H1 (cell line): ENCODE data around the gene DCAF8. TPM values are rescaled to one million over a fixed set of nuclear protein-coding genes. Genes with fewer than 3 reads are reported as not detected.

Experiments used
- CHD1 ChIP-seq: IDR thresholded peaks from 2 replicates; pipeline ENCODE4 v1.6.1; 2012; ENCODE audit warnings: low read depth, low read length, improper control_type of control experiment
- CHD2 ChIP-seq: IDR thresholded peaks from 2 replicates; pipeline ENCODE4 v1.6.1; 2012; ENCODE audit warnings: low read length, improper control_type of control experiment
- JUND ChIP-seq: IDR thresholded peaks from 2 replicates; pipeline ENCODE4 v1.6.1; 2011; ENCODE audit warnings: mild to moderate bottlenecking, improper control_type of control experiment, low read length
- KDM1A ChIP-seq: fragments of 200-600, 300-600 bp; sonication (generic); IDR thresholded peaks from 2 replicates; pipeline ENCODE4 v1.7.1; 2016; ENCODE audit warnings: mild to moderate bottlenecking, low read length, borderline replicate concordance
- KDM5A ChIP-seq: fragments of 200-600 bp; IDR thresholded peaks from 2 replicates; pipeline ENCODE4 v1.7.1; 2012; ENCODE audit warnings: mild to moderate bottlenecking, low read length, inconsistent platforms, mixed read lengths
- SP4 ChIP-seq: IDR thresholded peaks from 2 replicates; pipeline ENCODE4 v1.6.1; 2012; ENCODE audit warnings: low read length, inconsistent platforms
- SUZ12 ChIP-seq: fragments of 200-600 bp; sonication (generic); IDR thresholded peaks from 2 replicates; pipeline ENCODE4 v1.6.1; 2012; ENCODE audit warnings: mild to moderate bottlenecking, inconsistent platforms, low read length, moderate library complexity, mixed read lengths
- TAF7 ChIP-seq: optimal IDR thresholded peaks from 2 replicates; pipeline ENCODE3; 2011; ENCODE audit warnings: low read depth, mild to moderate bottlenecking, inconsistent platforms, low read length, moderate library complexity, borderline replicate concordance
- YY1 ChIP-seq: IDR thresholded peaks from 2 replicates; pipeline ENCODE4 v1.6.1; 2011; ENCODE audit warnings: low read depth, mild to moderate bottlenecking, low read length
- polyA plus RNA-seq, 7 experiments: library from polyadenylated mRNA; depleted of rRNA in 3 of 7; stranded (reverse) in 5 of 7; unstranded in 2 of 7; fragments of >200 nt in 5 of 7; fragments of 200-250 nt in 2 of 7; gene quantifications; 1 replicate in 5 of 7; 2 replicates in 1 of 7; 4 replicates in 1 of 7; pipeline versions ENCODE4 v1.2.1 to v1.2.3, GENCODE V29; 2011 to 2013; ENCODE audit warnings: missing spikeins in 2 of 7, mixed read lengths in 2 of 7
- total RNA-seq: library from RNA; stranded (reverse); fragmentation: NEBNext Ultra II Directional; extraction: Animal tissue kit (Norgen Biotek cat#: 25700); gene quantifications from 2 replicates; pipeline ENCODE4 v1.2.1, GENCODE V29; 2021
- TF ChIP-seq, protein P1 (sequence below): fragments of 300-600 bp; sonication (generic); IDR thresholded peaks from 2 replicates; pipeline ENCODE4 v1.7.1; 2012; ENCODE audit warnings: low read length, moderate library complexity, mild to moderate bottlenecking, inconsistent platforms; ENCODE audit not compliant: insufficient replicate concordance

The DCAF8 gene
- total and polyA plus RNA-seq, 2 of the 8 experiments (the other 6 are each of a cell fraction or from before 2014, with no cell fraction given), result 68.2 to 110 TPM

DNA sequence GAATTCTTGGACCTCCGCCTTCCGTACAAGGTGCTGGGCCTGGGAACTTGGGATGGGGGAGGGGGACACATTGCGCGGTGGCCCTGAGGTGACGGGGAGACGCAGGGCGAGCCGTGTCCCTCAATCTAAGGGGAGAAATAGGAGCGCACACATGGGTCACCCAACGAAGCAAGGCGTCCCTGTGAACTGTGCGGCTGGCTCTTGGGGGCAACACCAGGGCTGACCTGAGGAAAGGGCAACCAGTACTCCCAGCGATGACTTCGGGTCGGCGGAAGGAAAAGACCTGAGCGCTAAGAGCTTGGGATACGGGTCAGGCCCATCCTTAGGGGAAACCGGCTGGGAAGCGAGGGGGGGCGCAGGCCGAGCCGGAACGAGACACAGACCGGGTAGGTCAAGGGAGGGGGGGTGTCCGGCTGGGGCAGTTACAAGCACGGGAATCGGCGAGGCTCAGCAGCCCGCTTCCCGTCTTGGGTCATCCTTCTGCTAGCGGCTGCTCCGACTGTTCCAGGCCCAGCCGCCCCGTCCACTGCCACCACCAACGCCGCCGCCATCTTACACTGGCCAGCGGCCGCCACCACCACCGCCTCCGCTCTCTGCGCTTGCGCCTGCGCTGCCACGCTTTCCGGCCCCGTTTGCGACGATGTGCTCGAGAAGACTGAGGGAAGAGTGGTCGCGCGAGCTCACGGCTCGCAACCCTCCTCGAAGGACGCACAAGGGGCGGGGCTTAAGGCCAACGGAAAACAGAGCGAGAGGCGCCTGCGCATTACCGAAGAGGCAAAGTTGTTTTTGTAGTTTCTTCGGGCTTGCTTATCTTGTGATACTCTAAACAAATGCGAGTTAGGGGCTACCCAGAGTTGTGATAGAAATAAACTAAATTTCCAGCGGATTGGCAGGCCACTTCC is at the start of gene DCAF8 (continued):
- TF ChIP-seq, protein P1, sequence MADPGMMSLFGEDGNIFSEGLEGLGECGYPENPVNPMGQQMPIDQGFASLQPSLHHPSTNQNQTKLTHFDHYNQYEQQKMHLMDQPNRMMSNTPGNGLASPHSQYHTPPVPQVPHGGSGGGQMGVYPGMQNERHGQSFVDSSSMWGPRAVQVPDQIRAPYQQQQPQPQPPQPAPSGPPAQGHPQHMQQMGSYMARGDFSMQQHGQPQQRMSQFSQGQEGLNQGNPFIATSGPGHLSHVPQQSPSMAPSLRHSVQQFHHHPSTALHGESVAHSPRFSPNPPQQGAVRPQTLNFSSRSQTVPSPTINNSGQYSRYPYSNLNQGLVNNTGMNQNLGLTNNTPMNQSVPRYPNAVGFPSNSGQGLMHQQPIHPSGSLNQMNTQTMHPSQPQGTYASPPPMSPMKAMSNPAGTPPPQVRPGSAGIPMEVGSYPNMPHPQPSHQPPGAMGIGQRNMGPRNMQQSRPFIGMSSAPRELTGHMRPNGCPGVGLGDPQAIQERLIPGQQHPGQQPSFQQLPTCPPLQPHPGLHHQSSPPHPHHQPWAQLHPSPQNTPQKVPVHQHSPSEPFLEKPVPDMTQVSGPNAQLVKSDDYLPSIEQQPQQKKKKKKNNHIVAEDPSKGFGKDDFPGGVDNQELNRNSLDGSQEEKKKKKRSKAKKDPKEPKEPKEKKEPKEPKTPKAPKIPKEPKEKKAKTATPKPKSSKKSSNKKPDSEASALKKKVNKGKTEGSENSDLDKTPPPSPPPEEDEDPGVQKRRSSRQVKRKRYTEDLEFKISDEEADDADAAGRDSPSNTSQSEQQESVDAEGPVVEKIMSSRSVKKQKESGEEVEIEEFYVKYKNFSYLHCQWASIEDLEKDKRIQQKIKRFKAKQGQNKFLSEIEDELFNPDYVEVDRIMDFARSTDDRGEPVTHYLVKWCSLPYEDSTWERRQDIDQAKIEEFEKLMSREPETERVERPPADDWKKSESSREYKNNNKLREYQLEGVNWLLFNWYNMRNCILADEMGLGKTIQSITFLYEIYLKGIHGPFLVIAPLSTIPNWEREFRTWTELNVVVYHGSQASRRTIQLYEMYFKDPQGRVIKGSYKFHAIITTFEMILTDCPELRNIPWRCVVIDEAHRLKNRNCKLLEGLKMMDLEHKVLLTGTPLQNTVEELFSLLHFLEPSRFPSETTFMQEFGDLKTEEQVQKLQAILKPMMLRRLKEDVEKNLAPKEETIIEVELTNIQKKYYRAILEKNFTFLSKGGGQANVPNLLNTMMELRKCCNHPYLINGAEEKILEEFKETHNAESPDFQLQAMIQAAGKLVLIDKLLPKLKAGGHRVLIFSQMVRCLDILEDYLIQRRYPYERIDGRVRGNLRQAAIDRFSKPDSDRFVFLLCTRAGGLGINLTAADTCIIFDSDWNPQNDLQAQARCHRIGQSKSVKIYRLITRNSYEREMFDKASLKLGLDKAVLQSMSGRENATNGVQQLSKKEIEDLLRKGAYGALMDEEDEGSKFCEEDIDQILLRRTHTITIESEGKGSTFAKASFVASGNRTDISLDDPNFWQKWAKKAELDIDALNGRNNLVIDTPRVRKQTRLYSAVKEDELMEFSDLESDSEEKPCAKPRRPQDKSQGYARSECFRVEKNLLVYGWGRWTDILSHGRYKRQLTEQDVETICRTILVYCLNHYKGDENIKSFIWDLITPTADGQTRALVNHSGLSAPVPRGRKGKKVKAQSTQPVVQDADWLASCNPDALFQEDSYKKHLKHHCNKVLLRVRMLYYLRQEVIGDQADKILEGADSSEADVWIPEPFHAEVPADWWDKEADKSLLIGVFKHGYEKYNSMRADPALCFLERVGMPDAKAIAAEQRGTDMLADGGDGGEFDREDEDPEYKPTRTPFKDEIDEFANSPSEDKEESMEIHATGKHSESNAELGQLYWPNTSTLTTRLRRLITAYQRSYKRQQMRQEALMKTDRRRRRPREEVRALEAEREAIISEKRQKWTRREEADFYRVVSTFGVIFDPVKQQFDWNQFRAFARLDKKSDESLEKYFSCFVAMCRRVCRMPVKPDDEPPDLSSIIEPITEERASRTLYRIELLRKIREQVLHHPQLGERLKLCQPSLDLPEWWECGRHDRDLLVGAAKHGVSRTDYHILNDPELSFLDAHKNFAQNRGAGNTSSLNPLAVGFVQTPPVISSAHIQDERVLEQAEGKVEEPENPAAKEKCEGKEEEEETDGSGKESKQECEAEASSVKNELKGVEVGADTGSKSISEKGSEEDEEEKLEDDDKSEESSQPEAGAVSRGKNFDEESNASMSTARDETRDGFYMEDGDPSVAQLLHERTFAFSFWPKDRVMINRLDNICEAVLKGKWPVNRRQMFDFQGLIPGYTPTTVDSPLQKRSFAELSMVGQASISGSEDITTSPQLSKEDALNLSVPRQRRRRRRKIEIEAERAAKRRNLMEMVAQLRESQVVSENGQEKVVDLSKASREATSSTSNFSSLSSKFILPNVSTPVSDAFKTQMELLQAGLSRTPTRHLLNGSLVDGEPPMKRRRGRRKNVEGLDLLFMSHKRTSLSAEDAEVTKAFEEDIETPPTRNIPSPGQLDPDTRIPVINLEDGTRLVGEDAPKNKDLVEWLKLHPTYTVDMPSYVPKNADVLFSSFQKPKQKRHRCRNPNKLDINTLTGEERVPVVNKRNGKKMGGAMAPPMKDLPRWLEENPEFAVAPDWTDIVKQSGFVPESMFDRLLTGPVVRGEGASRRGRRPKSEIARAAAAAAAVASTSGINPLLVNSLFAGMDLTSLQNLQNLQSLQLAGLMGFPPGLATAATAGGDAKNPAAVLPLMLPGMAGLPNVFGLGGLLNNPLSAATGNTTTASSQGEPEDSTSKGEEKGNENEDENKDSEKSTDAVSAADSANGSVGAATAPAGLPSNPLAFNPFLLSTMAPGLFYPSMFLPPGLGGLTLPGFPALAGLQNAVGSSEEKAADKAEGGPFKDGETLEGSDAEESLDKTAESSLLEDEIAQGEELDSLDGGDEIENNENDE, result no peak
- peak; percentile 89 for TF ChIP-seq TAF7
- peak; percentile 8; the same call in 1 of the 2 replicates for TF ChIP-seq JUND
- no peak for TF ChIP-seq SUZ12
- TF ChIP-seq CHD1, result no peak
- TF ChIP-seq KDM5A, result peak; percentile 53; the same call in 1 of the 2 replicates
- TF ChIP-seq SP4, result no peak
- peak; percentile 96 for TF ChIP-seq YY1
- peak; percentile 76 for TF ChIP-seq CHD2
- peak; percentile 53; the same call in 1 of the 2 replicates for TF ChIP-seq KDM1A
